PC-3 (cell line): ENCODE data around the gene ANLN.

Experiments used
- CTCF ChIP-seq: fragments of 300-600 bp; sonication (generic); conservative IDR thresholded peaks from 2 replicates; pipeline ENCODE4 v1.5.1; 2017; ENCODE audit warnings: antibody characterized with exemption, low read depth, mild to moderate bottlenecking, low read length
- EZH2 ChIP-seq: fragments of 300-600 bp; sonication (generic); IDR thresholded peaks from one replicate; pipeline ENCODE4 v1.6.1; 2017; ENCODE audit warnings: antibody characterized with exemption, mild to moderate bottlenecking, low read length; ENCODE audit not compliant: unreplicated experiment
- EZH2phosphoT487 ChIP-seq: fragments of 300-600 bp; sonication (generic); IDR thresholded peaks from 2 replicates; pipeline ENCODE4 v1.6.1; 2018; ENCODE audit warnings: mild to moderate bottlenecking, antibody characterized with exemption, low read length, borderline replicate concordance

GRCh38 chr7:36455646-36456045 lies 66.0 kb downstream of the ANLN start:
- TF ChIP-seq CTCF (no peak), EZH2 (no peak), EZH2phosphoT487 (no peak)
